GM12873 (cell line): ENCODE results near the gene VASN.

Experiments
- TF ChIP-seq, protein P1 (sequence below): IDR thresholded peaks from 2 replicates; pipeline ENCODE4 v1.5.1; 2012; ENCODE audit warnings: low read depth, mild to moderate bottlenecking, moderate library complexity, low read length, control low read depth; ENCODE audit not compliant: insufficient read depth; ENCODE audit errors: missing control alignments

The VASN gene

DNA sequence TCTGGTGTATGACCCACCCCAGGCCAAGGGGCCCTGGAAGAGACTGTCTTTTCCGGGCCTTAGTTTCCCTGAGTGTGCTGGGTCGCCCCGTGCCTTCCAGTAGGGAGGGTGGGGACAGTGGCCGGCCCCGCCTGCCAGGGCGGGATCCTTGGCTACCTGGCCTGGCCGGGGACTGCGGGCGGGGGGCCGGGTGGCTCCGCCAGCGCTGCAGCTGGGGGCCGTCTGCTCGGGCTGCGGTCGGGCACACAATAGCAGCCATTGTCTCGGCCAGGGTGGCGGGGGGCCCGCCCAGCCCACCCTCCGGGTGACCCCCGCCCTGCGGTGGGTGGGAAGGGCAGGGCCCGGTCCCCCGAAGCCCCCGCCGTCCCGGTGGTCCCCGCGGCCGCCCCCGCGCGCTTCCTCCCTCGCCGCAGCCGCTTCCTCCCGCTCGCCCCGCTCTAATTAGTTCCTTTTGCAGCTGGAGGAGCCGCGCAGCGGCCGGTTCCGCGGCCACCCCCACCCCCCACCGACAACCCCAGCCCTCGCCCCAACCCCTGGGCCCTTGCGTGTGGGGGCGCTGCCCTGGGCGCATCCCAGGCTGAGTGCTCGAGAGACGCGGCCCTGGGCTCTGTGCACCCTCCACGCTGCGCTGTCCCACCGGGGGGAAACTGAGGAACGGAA is 44.1 kb upstream of the VASN start:
- TF ChIP-seq, protein P1, sequence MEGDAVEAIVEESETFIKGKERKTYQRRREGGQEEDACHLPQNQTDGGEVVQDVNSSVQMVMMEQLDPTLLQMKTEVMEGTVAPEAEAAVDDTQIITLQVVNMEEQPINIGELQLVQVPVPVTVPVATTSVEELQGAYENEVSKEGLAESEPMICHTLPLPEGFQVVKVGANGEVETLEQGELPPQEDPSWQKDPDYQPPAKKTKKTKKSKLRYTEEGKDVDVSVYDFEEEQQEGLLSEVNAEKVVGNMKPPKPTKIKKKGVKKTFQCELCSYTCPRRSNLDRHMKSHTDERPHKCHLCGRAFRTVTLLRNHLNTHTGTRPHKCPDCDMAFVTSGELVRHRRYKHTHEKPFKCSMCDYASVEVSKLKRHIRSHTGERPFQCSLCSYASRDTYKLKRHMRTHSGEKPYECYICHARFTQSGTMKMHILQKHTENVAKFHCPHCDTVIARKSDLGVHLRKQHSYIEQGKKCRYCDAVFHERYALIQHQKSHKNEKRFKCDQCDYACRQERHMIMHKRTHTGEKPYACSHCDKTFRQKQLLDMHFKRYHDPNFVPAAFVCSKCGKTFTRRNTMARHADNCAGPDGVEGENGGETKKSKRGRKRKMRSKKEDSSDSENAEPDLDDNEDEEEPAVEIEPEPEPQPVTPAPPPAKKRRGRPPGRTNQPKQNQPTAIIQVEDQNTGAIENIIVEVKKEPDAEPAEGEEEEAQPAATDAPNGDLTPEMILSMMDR: no peak

DNA sequence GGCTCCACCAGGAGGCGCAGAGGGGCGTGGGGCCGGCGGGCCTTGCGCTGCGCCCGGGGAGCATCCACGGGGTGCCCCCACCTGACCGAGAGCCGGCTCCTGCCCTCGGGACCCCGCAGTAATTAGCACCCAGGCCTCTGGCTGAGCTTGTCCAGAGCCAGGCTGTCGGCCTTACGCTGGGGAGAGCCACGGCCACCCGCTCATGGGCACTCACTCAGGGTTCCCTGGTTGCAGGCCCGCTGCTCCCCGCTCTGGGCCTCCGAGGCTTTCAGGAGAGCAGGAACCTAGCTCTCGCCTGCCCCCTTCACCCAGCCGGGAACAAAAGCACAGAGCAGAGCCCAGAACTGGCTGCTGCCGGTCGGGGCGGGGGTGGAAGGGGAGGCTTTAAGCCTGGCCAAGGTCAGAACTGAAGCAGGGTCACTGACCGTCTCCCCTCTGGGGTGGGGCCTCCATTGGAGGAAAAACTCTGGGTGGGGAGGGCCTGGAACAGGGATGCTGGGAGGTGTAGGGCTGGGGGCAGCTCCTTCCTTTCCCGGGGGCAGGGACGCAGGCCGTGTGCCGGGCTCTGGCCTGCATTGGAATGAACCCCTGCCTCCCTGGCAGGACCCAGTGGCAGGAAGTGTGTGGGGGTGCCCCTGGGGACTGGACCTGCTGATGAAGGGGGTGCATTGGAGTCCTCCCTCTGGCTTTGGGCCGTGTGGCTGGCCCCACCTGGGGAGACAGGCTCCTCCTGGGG is 43.4 kb upstream of the VASN start:
- TF ChIP-seq, protein P1: peak; percentile 55

DNA sequence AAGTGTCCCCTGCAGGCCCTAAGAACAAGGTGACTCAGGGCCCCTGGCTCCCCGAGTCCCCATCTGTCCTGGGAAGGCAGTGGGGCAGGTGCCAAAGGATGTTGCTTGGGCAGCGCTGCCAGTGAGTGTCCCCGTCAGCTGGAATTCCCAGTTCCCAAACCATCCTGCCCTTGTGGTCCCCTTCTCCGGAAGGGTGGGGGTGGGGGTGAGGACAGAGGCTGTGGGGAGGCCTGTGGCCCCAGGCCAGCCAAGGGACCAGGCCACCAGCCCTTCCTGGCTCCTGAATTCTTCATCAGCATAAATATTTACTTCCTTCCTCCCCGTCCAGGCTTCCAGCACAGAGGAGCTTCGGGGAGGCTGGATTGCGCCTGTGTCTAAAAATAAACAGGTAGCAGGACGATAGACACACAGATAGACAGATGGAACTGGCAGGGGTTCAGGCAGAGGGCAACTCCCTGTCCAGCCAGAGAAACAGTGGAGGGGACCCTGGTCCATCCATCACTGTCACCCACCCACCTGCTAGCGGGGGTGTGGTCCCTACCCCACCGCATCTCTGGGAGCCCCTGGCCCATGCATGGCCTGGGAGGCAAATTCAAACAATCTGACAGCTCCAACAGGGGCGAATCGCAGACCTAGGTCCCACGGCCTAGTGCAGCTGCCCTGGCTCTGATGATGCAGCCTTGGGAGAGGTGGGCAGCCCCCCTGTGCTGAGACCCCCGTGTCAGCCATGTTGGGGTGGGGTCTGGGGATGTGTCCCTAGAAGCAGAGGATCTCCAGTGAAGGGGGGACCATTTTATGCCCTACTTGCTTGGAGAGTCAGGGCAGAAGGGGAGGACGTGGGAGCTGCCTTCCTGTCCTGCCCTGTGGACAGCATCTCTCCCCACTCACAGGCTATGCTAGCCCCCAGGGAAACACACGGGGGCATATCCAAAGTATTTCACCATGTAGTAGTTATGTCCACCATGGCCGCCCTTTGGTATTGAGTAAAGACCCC is 42.6 kb upstream of the VASN start:
- TF ChIP-seq, protein P1: no peak

DNA sequence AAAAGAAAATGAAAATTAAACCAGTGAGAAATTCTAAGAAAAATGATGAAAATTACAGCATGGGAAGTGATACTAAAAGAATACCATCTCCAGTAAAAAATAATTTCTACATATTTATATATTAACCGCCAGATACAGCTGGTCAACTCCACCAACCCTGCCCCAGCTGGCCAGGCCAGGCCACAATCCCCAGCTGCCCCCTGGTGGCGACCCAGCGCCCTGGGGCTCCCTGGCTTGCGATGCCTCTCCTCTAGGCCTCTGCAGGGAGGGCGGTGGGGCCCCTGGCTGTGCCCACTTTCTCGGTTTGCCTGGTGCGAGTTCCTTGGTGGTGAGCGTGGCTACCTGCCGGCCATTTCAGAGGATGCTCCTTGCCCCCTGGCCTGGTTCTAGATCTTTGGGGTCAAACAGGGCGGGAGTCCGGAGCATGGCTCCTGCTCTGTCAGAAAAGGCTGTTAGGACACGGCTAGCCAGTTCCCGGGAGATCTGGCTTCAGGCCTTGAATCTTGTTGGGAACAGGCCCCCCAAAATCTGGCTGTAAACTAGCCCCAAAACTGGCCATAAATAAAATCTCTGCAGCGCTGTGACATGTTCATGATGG is 41.3 kb upstream of the VASN start:
- TF ChIP-seq, protein P1: peak; percentile 88

DNA sequence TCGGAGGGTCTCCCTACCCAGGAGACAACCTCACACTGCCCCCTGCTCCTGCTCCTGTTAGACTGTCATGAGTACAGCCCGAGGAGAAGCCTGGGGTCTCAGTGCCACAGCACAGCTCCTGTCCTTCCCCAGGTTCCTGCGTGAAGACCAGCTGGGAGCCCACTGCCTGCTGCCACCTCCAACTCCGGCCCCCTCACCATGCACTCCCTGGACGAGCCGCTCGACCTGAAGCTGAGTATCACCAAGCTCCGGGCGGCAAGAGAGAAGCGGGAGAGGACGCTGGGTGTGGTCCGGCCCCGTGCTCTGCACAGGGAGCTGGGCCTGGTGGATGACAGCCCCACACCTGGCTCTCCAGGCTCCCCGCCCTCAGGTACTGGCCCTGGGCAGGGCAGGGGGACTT is 39.6 kb upstream of the VASN start:
- TF ChIP-seq, protein P1: no peak

DNA sequence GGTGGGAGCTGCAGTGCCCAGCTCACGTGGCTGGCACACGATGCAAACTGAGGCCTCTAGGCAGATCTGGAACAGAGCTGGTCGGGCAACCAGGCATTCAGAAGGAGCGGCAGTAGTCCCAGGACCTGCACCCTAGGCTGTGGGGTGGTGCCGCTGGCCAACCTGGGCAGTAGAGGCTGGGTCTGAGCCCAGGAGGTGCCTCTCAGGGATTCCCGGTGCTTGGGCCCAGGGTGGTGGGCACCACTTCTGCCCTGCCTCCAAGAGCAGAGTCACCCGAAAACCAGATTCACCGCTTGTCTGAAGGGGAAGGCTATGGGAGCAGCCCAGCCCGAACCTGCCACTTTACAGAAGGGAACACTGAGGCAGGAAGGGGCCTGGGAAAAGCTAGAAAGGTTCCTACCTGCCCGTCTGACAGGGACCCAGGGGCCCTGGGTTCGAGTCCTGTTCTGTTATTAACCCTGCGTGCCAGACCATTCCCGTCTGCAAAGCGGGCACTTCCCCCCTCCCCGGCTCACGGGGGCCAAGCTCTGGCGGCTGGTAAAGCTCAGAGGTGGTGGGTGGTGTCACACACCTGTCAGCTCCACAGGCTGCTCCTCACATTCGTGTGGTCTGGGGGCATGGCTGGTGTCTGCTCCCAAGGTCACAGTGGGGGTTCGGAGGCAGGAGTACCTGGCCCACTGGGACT is 38.9 kb upstream of the VASN start:
- TF ChIP-seq, protein P1: no peak
